ENCODE results near the gene CBX8.

CBX8 gene

GRCh38 chr17:79835953-79836509, 39.2 kb upstream of the CBX8 start:
- no peak for DNase-seq (ENCODE audit: low read depth in 3 of 3, low spot score in 1 of 3)

DNA sequence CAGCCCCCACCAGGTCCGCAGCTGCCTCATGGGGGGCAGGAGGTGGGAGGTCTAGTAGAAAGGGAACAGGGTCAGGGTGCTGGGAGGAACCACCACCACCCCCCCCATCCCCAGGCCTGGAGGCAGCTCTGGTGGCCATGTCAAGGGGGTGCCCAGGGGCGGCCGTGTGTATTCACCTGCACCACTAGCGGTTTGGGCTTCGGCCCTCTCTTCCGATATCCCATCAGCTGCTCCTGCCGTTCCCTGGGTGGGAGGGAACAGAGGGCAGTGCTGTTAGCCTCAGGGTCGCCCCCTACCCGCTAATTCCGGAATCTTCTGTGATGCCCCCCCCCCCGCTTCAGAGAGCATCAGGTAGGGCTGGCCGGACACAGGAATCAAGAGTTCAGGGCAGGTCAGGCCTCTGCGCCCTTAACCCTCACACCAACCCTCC, 38.6 kb upstream of the CBX8 start:
- DNase-seq (ENCODE audit: low read depth in 3 of 3, low spot score in 1 of 3): no peak

- DNase-seq (ENCODE audit: low read depth in 3 of 3, low spot score in 1 of 3): no peak
These were observed 37.9 kb upstream of the CBX8 start for GRCh38 chr17:79834565-79835469.

- no peak for DNase-seq (ENCODE audit: low read depth in 3 of 3, low spot score in 1 of 3)
These were observed 37.1 kb upstream of the CBX8 start for GRCh38 chr17:79833744-79834564.

DNA sequence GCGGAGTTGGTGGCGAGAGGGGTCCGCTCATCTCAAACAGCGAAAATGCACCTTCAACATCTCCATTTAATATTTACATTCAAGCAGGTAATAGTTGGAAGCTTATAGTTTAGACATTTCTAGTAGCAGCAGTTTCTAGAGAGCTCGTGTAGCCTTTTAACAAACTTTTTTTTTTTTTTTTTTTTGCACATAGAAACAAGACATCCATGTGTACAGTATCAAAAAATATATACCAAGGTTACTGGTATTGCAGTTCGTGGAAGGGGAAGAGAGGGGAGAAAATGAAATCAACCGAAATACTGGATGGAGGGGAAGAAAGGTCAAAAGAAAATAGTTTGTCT, 36.2 kb upstream of the CBX8 start:
- no peak for DNase-seq (ENCODE audit: low read depth in 3 of 3, low spot score in 1 of 3)

GRCh38 chr17:79832218-79833109, 35.6 kb upstream of the CBX8 start:
- no peak for DNase-seq (ENCODE audit: low read depth in 3 of 3, low spot score in 1 of 3)

- DNase-seq (ENCODE audit: low read depth in 3 of 3, low spot score in 1 of 3): no peak
These were observed 34.7 kb upstream of the CBX8 start for GRCh38 chr17:79831265-79832217.

DNA sequence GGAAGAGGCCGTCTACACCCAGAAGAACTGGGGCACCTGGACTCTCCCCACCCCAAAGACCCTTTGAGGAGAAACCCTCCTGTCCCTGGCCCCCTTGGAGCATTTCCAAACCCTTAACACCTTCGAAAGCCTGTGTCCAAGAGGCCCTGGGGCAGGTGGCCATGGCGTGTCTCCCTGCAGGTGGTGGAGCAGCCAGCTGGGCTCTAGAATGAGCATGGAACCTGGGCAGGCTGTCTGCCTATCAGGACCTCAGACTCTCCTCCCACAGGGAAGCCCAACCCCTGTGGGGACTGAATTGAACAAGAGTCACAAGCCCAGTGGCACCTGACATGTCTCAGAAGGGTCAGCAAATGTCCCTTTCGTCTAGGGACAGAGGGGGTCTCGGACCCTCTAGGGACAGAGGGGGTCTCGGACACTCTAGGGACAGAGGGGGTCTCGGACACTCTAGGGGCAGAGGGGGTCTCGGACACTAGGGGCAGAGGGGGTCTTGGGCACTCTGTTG, 33.9 kb upstream of the CBX8 start:
- DNase-seq (ENCODE audit: low read depth in 3 of 3, low spot score in 1 of 3): no peak

DNA sequence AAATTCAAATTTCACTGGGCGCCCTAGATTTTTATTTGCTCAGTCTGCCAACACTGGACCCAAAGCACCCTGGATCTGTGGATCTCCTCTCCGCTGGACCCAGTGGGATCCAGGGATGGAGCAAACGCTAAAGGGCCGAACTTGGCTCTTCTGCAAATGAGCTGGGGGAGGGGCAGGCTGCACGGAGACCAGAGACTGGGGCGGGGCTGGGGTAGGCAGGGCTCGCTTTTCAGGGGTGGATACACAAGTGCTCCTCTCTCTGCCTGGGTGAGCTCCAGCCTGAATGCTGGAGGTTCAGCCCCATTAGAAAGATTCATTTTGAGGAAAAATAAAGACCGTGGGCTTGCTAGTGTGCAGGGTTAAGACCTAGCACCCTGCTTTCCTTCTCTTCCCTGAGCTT, 33.4 kb upstream of the CBX8 start:
- DNase-seq (ENCODE audit: low read depth in 3 of 3, low spot score in 1 of 3): no peak

GRCh38 chr17:79829457-79829856, 32.6 kb upstream of the CBX8 start:
- DNase-seq (ENCODE audit: low read depth in 3 of 3, low spot score in 1 of 3): no peak

- DNase-seq (ENCODE audit: low read depth in 3 of 3, low spot score in 1 of 3): no peak
These were observed 32.1 kb upstream of the CBX8 start for GRCh38 chr17:79829004-79829403.

DNA sequence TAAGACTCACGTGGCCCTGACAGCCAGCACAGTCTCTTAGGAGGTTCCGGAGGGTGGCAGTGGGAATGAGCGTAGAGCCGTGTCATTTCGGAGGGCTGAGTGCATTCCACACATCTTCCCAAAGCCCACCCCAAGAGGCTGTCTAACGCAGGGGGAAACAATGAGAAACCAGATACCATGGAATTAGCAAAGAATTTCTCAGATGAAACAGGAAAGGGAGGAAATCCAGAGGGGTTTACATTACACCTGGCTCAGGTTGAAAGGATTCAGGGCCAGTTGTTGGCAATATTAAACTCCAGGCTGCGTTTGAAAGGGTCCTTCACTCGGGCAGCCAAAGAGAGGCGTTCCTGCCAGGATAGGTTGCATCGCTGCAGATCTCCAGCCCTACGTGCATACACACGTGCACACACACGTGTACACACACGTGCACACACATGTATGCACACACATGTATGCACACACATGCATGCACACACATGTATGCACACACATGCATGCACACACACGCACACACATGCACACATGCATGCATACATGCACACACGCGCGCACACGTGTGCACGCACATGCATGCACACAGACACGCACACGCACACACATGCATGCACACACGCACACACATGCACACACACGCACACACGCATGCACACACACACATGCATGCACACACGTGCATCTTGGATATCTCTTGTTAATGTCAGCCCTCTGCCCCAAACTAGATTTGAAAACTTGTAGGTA, 30.1 kb upstream of the CBX8 start:
- DNase-seq (ENCODE audit: low read depth in 3 of 3, low spot score in 1 of 3): no peak

DNA sequence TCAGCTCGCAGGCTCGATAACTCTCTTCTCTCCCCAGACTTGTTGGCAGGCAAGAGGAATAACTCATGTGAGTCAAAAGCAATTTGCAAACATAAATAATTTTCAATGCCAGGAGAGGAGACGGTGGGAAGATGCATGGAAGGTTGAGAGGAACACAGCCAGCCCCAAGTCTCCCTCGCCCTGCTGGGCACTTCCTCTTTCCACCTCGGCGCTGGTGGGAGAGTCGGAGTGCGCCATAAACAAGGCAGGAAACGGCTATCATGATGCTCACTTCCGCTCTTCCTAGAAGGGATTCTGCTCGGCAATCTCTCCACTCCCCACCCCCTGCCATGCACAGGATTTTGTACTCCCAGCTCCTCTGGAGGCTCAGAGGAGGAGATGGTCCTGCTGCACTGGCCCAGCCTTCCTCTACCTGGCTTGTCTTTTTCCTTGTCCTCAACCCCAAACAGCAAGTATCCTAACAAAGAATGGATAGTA, 29.4 kb upstream of the CBX8 start:
- DNase-seq (ENCODE audit: low read depth in 3 of 3, low spot score in 1 of 3): no peak

GRCh38 chr17:79825580-79825921, 28.7 kb upstream of the CBX8 start:
- no peak for DNase-seq (ENCODE audit: low read depth in 3 of 3, low spot score in 1 of 3)

- DNase-seq (ENCODE audit: low read depth in 3 of 3, low spot score in 1 of 3): no peak
These were observed 28.2 kb upstream of the CBX8 start for GRCh38 chr17:79824893-79825579.

DNA sequence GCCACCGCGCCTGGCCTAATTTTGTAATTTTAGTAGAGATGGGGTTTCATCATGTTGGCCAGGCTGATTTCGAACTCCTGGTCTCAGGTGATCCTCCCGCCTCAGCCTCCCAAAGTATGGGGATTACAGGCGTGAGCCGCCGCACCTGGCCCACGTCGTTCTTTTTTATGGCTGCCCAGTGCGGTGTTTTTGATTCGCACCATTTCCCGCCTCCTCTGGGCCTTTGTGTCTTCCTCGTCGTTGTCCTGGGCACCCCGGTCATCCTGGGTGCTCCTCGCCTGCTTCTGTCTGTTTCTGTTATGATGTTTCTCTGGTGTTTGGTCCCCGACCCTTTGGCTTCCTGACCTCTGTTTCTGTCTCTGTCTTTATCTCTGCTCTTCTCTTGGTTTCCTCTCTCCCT, 27.4 kb upstream of the CBX8 start:
- no peak for DNase-seq (ENCODE audit: low read depth in 3 of 3, low spot score in 1 of 3)

GRCh38 chr17:79822583-79823124, 25.8 kb upstream of the CBX8 start:
- no peak for DNase-seq (ENCODE audit: low read depth in 3 of 3, low spot score in 1 of 3)

Data from stimulated activated CD4-positive, alpha-beta T cell treated with anti-CD3 and anti-CD28 coated beads, TNF-alpha, amount 100 ng/mL, for 1 hour (primary cell).